HG02571 (cell line): Measurements from ENCODE around the gene ARL10.

Experiments used
- ATAC-seq: cut with Tn5 transposase; IDR thresholded peaks from one replicate; pipeline ENCODE4 v1.9.1; 2021; ENCODE audit warnings: mild to moderate bottlenecking, moderate library complexity; ENCODE audit not compliant: unreplicated experiment

Gene ARL10

DNA sequence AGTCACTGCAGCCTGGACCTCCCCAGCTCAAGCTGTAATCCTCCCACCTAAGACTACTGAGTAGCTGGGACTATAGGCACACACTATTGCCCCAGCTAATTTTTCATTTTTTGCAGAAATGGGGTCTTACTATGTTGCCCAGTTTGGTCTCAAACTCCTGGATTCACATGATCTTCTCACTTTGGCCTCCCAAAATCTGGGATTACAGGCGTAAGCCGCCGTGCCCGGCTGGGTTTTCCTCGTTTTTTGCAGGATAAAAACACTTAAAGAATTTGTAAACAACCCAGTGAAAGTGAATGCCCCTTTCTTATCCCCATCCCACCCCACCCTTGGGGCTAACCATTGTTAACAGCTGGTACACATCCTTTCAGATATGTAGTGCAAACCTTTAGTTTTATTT is 43.3 kb downstream of the ARL10 start:
- ATAC-seq, result no peak

DNA sequence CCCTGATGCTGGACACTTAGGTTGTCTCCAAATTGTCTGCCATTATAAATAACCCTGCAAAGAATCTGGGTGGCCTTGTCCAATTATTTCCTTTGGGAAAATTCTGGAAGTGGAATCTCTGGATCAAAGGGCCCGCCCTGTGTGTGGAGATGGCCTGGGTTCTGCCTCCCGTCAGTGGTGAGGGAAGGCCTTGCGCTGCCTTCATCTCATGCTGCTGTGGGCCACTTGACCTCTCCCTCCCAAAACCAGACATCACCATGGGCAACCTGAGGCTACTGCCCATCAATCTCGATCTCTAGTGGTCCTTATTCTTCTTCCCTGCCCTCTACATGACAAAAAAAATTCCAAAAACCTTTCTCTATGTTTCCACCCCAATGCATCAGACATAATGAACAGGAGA is 44.5 kb downstream of the ARL10 start:
- ATAC-seq, result no peak

DNA sequence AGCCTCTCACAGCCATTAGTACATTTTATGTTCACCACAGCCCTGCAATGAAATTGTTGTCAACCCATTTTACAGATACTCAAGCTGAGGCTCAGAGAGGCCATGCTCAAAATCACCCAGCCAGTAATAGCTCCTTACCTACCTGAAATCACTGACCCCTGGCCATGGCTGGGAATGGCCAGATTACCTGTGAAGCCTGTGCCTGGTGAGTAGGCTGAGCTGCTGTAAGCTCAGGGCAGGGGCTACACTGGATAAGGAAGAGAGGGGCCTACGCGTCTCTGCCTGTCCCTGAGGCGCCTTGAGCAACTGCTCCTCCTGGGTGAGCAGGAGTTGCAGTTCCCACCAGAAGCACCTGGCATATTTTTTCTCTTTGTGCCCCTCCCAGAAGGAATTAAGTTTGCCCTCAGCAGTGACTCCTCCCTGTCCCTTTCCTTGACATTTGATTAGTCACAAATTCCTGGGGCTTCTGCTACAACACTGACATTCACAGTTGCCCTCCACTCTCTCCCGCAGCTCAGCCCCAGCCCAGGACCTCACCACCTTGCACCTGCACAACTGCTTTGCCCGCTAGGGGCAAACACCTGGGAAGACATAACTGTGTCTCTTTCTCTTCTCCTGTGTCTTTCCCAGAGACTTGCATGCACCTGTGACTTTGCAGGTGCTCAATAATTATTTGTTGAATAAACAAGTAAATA is 45.3 kb downstream of the ARL10 start:
- ATAC-seq, result no peak

DNA sequence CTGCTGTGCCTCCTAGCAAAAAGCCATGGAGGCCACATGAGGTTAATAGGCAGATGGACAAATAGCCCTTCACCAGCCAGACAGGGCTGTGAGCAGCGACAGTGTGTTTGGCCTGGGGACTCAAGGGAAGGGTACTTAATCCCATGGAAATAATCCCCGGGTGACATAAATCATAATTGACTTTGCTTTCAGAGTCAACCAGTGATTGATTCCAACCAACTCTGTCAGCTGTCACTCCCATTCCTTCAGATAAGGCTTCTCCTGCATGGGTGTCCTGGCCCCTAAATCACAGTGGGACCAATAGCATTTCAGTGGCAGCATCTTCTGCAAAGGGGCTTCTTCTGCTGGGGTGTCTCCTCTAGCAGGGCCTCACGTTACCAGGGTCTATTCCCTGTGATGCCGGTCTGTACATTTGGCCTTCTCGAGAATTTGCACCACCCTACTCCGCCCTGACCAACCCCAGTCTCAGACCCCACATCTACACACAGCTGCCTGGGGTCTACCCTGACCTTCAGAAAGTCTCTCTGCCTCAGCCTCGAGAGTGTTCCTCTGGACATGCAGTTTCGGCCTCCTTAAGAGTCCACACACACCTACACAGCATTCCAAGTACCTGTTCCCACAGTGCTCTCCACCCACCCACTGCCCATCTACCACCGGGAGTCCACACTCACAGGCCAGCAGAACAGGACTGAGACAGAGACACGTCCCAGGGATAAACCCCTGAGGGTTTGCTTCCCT is 47.4 kb downstream of the ARL10 start:
- ATAC-seq, result no peak

DNA sequence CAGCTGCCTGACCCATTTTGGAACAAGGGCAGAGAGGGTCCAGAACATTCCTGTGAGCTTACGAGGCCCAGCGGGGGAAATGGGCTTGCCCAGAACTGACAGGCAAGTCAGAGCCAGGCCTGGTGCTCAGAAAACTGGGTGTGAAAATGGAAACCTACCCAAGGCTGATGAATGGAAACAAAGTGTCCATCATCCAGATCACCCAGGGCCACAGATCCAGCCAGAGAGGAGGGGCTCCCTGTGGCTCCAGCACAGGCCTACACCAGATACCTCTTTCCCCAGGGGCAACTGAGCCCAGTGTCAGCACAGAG is 47.9 kb downstream of the ARL10 start:
- ATAC-seq, result no peak

DNA sequence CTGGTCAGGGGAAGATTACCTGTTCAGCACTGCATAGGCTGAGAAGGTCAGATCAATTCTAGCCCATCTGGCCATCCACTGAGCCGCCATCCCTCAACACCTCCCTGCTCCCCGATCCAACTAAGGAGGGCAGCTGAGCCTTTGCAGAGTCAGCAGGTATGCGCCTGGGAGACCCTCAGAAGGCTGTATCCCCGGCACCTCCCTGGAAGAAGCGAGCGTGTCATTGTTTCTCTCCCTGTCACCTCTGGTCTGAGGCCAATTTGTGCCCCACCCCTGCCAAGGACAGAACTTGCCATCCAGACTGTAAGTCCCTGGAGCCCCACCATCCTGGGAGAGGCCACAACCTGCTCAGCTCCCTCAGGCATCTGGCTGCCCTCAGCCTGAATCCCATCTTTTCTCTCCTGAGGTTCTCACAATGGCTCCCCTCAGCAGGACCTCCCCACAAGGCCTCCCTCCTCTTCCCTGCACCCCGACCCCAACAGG is 48.5 kb downstream of the ARL10 start:
- no peak for ATAC-seq

DNA sequence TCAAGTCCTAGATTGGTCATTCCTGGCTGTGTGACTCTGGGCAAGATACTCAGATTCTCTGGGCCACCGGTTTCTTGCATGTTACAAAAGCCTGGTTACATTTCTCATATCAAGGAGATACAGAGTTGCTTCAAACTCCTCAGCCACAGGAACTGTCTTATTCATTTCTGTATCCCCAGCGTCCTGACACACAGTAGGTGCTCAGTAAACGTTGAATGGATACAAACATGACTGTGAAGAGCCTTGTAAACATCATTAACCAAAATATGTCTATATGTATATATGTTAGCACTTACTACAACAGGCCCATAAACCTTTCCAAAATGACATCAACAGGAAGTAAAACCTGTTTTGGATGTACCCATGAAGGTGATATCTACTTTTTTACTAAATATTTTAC is 49.4 kb downstream of the ARL10 start:
- no peak for ATAC-seq

DNA sequence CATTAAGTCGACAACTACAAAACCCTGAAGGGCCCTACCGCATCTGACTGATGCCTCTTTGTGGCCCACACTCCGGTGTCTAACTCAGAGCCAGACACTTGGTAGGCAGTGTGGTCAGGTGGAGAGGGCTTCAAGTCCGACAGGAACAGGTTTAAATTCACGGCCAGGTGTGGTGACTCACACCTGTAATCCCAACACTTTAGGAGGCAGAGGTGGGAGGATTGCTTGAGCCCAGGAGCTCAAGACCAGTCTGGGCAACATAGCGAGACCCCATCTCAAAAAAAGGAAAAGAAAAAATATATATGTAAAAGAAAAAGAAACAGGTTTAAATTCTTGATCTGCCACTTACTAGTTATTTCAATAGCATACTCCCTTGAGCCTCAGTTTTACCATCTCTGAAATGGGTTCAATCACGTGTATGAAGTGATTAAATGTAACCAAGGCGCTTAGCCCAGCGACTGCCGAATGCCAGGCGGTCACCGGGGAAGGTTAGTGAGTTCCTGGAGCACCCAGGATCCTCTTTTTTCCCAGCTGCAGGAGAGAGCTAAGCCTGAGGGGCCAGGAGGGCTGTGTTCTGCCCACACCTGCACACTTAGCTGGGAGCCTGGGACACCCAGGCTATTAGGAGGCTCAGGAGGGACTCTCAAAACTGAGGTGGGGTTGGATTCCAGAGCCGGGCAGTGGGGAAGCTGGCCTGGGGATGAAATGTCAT is 50.1 kb downstream of the ARL10 start:
- ATAC-seq, result no peak

DNA sequence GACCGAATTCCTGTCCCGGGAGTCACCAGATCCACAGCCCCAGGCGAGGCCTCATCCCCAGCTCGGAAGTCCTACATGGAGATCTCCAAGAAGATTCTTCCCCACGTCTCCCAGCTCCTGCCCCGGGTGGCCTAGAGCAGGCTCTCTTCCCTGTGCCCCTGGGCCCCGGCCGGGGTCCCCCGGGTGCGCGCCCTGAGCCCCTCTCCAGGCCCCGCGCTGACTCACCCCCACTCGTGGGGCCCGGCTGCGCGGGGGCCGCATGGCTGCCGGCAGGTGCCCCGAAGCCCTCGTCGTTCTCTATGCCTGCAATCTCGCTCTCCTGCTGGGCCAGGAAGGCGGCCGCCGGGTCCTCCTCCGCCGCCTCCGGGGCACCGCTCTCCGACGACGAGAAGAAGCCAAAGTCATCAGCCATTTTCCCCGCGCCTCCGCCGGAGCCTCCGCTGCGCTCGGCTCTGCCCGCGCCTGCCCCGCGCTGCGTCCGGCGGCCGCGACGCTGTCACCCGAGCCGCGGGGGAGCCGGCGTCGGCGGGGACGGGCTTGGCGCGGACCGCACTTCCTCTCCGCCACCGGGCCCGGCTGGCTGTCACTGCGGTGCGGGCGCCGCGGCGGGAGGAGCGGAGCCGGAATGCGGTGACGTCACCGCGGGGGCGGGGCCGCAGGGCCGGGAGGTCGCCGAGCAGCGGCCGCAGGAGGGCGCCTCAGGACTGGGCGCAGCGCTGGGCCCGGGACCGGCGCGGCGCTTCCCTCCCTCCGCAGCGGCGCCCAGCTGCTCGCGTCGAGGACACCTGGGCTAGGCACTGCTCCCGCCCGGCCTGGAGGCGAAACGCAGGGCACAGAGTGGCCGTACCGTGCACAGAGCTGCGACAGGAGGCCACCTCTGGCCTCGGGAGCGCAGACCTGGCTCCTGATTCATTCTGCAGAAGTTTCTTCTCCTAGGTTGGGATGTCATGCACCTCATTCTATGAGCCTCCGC is 51.0 kb downstream of the ARL10 start, which contains the start of gene CLTB:
TSS of gene CLTB (minus strand) at position 588 of the 973 bp plus-strand sequence. CDS start at position 412, 176 bp downstream.
- peak; percentile 87 for ATAC-seq

DNA sequence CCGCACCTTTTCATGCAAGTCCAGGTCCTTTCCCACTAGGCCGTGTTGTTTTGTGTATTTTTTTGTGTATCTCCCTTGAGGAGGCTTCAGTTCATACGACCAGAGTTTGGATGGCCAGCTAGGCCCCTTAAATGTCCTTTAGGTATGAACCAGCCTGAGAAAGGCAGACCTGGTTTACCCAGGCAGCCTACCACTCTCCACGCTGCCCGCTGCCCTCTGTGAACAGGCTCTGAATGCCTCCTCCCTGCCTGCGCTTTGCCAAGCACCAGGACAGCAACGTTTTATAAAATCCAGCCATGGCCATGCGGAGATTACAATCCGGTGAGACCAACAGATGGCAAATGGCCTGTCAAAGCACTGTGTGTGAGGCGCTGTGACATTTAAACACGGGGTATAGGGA is 51.7 kb downstream of the ARL10 start:
- no peak for ATAC-seq

DNA sequence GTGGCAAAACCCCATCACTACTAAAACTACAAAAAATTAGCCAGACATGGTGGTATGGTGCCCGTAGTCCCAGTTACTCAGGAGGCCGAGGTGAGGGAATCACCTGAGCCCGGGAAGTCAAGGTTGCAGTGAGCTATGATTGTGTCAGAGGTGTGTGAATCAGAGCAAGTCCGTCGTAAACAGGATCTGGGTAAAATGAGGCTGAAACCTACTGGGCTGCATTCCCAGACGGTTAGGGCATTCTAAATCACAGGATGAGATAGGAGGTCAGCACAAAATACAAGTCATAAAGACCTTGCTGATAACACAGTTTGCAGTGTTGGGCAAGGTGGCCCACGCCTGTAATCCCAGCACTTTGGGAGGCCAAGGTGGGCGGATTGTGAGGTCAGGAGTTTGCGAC is 53.0 kb downstream of the ARL10 start:
- ATAC-seq, result no peak

DNA sequence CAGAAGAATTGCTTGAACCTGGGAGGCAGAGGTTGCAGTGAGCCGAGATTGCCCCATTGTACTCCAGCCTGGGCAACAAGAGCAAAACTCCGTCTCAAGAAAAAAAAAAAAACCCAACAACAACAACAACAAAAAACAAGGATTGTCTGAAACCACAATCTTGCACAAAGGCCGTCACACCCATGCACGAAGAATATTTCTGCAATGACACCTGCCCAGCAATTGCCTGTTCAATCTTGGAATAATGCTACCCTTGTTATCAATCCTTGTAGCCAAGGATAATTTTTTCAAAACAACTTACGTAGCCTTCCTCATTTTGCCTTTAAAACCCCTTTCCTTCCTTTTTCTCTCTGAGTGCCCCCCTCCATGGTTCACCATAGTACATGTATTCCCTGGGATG is 54.8 kb downstream of the ARL10 start:
- ATAC-seq, result no peak

DNA sequence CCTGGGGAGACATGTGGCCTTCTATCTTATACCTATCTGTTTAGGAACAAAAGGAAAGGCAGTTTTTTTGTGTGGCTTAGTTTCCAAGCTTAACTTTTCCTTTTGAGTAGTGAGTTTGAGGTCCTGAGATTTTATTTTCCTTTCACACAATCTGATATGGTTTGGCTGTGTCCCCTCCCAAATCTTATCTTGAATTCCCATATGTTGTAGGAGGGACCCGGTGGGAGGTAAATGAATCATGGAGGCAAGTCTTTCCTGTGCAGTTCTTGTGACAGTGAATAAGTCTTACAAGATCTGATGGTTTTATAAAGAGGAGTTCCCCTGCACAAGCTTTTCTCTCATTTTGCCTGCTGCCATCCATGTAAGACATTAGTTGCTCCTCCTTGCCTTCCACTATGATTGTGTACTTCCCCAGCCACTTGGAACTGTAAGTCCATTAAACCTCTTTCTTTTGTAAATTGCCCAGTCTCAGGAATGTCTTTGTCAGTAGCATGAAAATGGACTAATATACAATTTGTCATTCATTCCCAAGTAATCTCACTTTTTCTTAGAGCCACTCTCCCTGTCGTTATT is 55.8 kb downstream of the ARL10 start:
- ATAC-seq, result no peak

DNA sequence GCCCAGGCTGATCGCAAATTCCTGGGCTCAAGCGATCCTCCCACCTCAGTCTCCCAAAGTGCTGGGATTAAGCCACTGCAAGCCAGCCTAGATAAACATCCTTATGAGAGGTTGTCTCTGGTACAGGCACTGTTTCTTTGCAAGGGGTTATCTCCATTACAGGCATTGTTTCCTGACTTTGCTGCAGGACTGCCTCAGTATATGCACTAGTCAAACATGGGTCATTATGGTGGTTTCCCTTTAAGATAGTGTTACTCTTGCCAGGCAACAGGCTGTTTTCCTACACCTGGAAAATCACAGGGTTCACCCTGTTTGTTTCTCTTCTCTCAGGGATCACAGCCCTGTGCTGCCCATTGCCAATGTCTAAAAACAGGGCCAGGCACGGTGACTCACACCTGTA is 58.9 kb downstream of the ARL10 start:
- ATAC-seq, result no peak

DNA sequence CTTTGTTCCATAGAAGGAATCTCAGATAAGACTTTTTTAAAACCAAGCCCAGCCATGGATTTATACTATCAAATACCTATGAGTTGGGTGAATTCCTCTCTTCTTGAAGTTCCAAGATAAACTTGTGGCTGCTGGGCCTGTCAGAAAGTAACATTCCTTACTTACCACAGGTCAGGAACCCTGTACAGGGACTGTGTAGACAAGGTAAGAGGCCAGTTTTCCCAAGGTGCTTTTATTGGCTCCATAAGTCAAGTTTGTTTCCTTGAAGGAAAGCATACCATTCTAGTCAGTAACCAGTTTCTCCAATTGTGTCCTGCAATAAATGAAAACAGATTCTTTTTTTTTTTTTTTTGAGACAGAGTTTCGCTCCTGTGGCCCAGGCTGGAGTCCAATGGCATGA is 59.9 kb downstream of the ARL10 start:
- no peak for ATAC-seq

DNA sequence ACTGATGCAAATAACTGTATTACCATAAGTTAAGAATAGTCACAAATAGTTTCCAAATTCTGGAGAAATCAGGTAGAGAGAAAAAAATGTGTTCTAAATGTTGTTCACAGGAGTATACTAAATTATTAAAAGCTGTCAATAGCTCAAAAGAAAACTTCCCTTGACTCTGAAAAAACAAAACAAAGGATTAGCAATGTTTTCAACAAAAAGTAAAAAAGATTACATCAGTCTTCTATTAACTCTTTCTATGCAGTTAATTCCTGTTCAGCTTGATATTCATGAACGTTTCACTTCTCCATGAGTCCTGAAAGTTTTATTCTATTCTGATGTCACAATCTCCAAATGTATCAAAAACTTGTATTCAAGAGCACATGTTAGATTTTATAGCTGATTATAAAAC is 60.5 kb downstream of the ARL10 start:
- ATAC-seq, result no peak

DNA sequence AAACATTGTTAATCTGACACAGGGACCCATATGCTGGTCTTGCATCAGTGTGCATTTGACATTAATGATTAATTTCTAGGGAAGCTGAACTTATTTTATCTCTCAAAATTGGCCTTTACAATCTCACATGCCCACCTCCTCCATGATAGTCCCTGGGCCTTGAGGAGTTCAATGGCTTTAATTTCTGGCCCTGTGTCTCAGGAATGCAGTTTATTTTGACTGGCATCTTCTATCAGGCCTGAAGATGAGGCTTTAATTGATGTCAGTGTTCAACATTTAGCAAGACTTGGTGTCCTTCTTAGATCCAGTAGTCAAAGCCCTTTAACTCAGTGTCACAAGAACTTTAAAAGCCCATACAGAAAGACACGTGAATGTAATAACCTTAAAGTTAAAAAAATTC is 61.6 kb downstream of the ARL10 start:
- no peak for ATAC-seq

DNA sequence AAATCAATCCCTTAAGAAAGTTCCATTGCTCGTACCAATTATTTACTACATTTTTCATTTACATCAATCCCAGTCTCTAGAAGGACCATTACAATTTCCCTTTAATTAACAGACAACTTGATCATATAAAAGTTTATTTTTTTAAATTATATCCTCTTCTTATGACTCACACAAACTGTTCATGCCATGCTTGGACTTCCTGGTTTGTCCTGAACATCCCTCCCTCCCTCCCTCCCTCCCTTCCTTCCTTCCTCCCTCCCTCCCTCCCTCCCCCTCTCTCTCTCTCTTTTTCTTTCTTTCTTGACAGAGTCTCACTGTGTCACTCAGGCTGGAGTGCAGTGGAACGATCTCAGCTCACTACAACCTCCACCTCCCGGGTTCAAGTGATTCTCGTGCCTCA is 62.7 kb downstream of the ARL10 start:
- no peak for ATAC-seq

DNA sequence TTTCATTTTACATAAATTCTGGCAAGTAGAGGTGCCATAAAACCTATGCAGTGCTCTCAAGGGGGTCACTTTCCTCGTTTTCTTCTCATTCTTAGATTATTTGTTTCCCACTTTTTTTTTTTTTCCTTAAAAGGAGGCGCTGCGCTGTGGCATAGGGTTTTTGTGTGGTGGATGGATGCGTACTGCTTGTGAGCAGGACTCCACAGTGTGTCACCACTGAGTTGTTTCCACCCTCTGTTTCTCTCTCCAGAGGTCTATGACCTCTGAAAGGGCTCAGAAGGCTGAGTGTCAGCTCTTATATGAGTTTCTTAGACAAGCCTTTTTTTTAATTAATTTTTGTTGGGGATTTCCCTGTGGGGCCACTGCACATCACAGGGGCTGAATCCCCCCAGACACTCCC is 64.7 kb downstream of the ARL10 start:
- no peak for ATAC-seq
